GM12878 (cell line): Measurements from ENCODE around the gene SCYGR2. TPM values are rescaled to one million over a fixed set of nuclear protein-coding genes. Genes with fewer than 3 reads are reported as not detected.

ENCODE experiments used
- ATAC-seq: fragments of 200-7000 bp; cut with Tn5 transposase; 3 replicates; pipeline ENCODE4 v1.9.1; 2020; ENCODE audit warnings: mild to moderate bottlenecking, moderate library complexity
- BruUV-seq: library from RNA; stranded (reverse); fragments of 400-500 nt; replicated peaks from 2 replicates; lab custom pipeline; 2021; lab: Mats Ljungman, UMichigan
- CTCF ChIA-PET: fragments of 300-600 bp; sonication (Branson Sonifier 250); formaldehyde crosslinking; extraction: SDS; loops from one replicate; lab custom pipeline; 2021; ENCODE audit warnings: inconsistent platforms; lab: Yijun Ruan, JAX
- POLR2A ChIA-PET: fragments of 350-600 bp; formaldehyde crosslinking; extraction: SDS; loops from one replicate; lab custom pipeline; 2021; ENCODE audit warnings: inconsistent platforms; lab: Charles Lee
- RAD21 ChIA-PET: fragments of 300-600 bp; sonication (Branson Sonifier 250); formaldehyde crosslinking; loops from one replicate; lab custom pipeline; 2023; ENCODE audit warnings: antibody characterized with exemption; ENCODE audit not compliant: unreplicated experiment; lab: Charles Lee
- SMC1A ChIA-PET: fragments of 300-600 bp; sonication (Branson Sonifier 250); formaldehyde crosslinking; loops from one replicate; lab custom pipeline; 2023; ENCODE audit not compliant: unreplicated experiment, uncharacterized antibody; lab: Charles Lee
- DNase-seq: peaks from one replicate; pipeline ENCODE4 v3.0.0-alpha.2; 2011; ENCODE audit warnings: low read depth, low spot score
- FAIRE-seq: peaks from 3 replicates; lab custom pipeline; 2011; peaks lifted over from hg19 to GRCh38; lab: Jason Lieb, UNC
- H2AFZ ChIP-seq: 2 replicates; pipeline ENCODE4 v1.6.0; 2011; ENCODE audit warnings: low read depth, low read length, control low read depth; ENCODE audit not compliant: control insufficient read depth
- H3K27ac ChIP-seq: 2 replicates; pipeline ENCODE4 v1.5.1; 2011; ENCODE audit warnings: control low read depth; ENCODE audit not compliant: control insufficient read depth, insufficient read depth
- H3K27me3 ChIP-seq, 2 experiments: replicated peaks in 1 of 2; 2 replicates each; pipeline versions ENCODE4 v1.6.0 to v1.6.1; 2011; ENCODE audit warnings: low read length in 1 of 2; ENCODE audit not compliant: control insufficient read depth in 2 of 2, insufficient read depth in 2 of 2
- H3K36me3 ChIP-seq, 2 experiments: 2 replicates each; pipeline ENCODE4 v1.5.1; 2011; ENCODE audit warnings: low read length in 1 of 2; ENCODE audit not compliant: control insufficient read depth in 2 of 2, insufficient read depth in 2 of 2
- H3K4me1 ChIP-seq: 2 replicates; pipeline ENCODE4 v1.6.1; 2011; ENCODE audit warnings: mild to moderate bottlenecking, low read length, moderate library complexity, mixed read lengths; ENCODE audit not compliant: control insufficient read depth, insufficient read depth
- H3K4me2 ChIP-seq: 2 replicates; pipeline ENCODE4 v1.6.0; 2011; ENCODE audit warnings: control low read depth; ENCODE audit not compliant: control insufficient read depth, insufficient read depth
- H3K4me3 ChIP-seq: fragments of 200-600 bp; sonication (generic); 2 replicates; pipeline ENCODE4 v1.5.1; 2016
- H3K79me2 ChIP-seq: 2 replicates; pipeline ENCODE4 v1.6.0; 2011; ENCODE audit warnings: low read length; ENCODE audit not compliant: control insufficient read depth, insufficient read depth
- H3K9ac ChIP-seq: 2 replicates; pipeline ENCODE4 v1.8.0; 2011; ENCODE audit warnings: low read length, control low read depth, mixed read lengths; ENCODE audit not compliant: control insufficient read depth, insufficient read depth
- H3K9me3 ChIP-seq: replicated peaks from 3 replicates; pipeline ENCODE4 v1.5.1; 2011; ENCODE audit warnings: mild to moderate bottlenecking, low read length; ENCODE audit not compliant: control insufficient read depth, insufficient read depth
- H4K20me1 ChIP-seq: 2 replicates; pipeline ENCODE4 v1.6.0; 2011; ENCODE audit not compliant: control insufficient read depth, insufficient read depth
- CEBPB ChIP-seq, 2 experiments: fragments of 150-350 bp in 1 of 2; IDR thresholded peaks; 2 replicates each; pipeline ENCODE4 v1.6.1; 2012 to 2014; ENCODE audit warnings: low read depth in 2 of 2, low read length in 2 of 2, borderline replicate concordance in 1 of 2, inconsistent platforms in 1 of 2
- MTA3 ChIP-seq: IDR thresholded peaks from 2 replicates; pipeline ENCODE4 v1.6.1; 2012; ENCODE audit warnings: low read length, inconsistent platforms, borderline replicate concordance
- NR2C2 ChIP-seq: IDR thresholded peaks from 2 replicates; pipeline ENCODE4 v1.6.1; 2011; ENCODE audit warnings: borderline replicate concordance, low read depth; ENCODE audit not compliant: control insufficient read depth, insufficient read length
- RUNX3 ChIP-seq: IDR thresholded peaks from 2 replicates; pipeline ENCODE4 v1.6.1; 2012; ENCODE audit warnings: low read length, inconsistent platforms
- ZNF217 ChIP-seq: fragments of 450-650 bp; IDR thresholded peaks from 2 replicates; pipeline ENCODE4 v1.6.1; 2017; ENCODE audit warnings: antibody characterized with exemption, mild to moderate bottlenecking
- WGBS: methylation state at CpG from one replicate; pipeline ENCODE4 v1.1.6; 2016; ENCODE audit warnings: low lambda C conversion rate; ENCODE audit not compliant: insufficient replicate concordance, insufficient coverage; ENCODE audit errors: missing lambda C conversion rate; 5-methylcytosine and 5-hydroxymethylcytosine counted together
- in situ Hi-C: fragments of 300-500 bp; cut with MboI; formaldehyde crosslinking; loops from 9 replicates; pipeline ENCODE4 v1.14.3; 2018; ENCODE audit warnings: mixed read lengths
- intact Hi-C: fragments of 100-400 bp; cut with micrococcal nuclease; formaldehyde crosslinking; loops from one replicate; pipeline ENCODE4 v1.14.2; 2022; ENCODE audit not compliant: unreplicated experiment
- polyA plus RNA-seq, 11 experiments: library from polyadenylated mRNA; depleted of rRNA in 4 of 11; unstranded in 6 of 11; stranded (reverse) in 5 of 11; fragments of >200 nt; fragmentation: Nextera tagmentation in 4 of 11; fragmentation: Illumina TruSeq in 1 of 11; extraction: Ambion mirVana in 4 of 11; extraction: Trizol in 1 of 11; gene quantifications; 1 replicate in 1 of 11; 2 replicates in 10 of 11; pipeline versions ENCODE4 v1.2.1 to v1.2.3, GENCODE V29; 2011 to 2016; ENCODE audit warnings: inconsistent platforms in 2 of 11, missing spikeins in 2 of 11, low read depth in 1 of 11
- total RNA-seq, 4 experiments: library from RNA; depleted of rRNA in 3 of 4; stranded (reverse); fragments of >200 nt in 3 of 4; fragmentation: Illumina TruSeq in 1 of 4; extraction: Trizol in 1 of 4; gene quantifications; 2 replicates each; pipeline versions ENCODE4 v1.2.1 to v1.2.3, GENCODE V29; 2013 to 2021
- TF ChIP-seq, protein P1 (sequence below): fragments of 450-650 bp; IDR thresholded peaks from 2 replicates; pipeline ENCODE4 v1.6.1; 2017; ENCODE audit warnings: mild to moderate bottlenecking, low read depth, inconsistent platforms; ENCODE audit not compliant: poor library complexity, severe bottlenecking
- TF ChIP-seq, protein P2 (sequence below): fragments of 150-350 bp; IDR thresholded peaks from 2 replicates; pipeline ENCODE4 v1.6.1; 2016; ENCODE audit warnings: low read depth, low read length
- TF ChIP-seq, protein P3 (sequence below): IDR thresholded peaks from 2 replicates; pipeline ENCODE4 v1.6.1; 2012; ENCODE audit warnings: low read depth, low read length, improper control_type of control experiment

Gene SCYGR2
- total and polyA plus RNA-seq, 10 of the 15 experiments (the other 5 are each of a cell fraction or from before 2014, with no cell fraction given): not detected

DNA sequence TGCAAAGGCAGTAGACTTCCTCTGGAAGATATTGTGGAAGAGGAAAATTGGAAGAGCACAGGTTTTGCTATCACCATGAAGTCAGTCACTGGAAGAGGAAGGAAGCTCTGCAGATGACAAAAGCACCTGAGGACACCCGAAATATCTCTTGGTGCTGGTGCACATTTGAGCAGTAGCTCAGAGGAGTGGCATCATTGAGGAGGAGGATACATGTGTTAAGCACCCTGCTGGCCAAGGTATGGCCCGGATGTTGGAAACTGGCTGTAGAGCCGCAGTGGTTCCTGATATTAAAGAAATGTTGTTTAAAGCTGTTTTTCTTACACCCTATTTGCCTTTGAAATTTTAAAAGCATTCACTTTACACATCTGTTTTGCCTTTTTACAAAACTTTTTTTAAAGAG is 32.7 kb upstream of the SCYGR2 start (continued):
- TF ChIP-seq, protein P1, sequence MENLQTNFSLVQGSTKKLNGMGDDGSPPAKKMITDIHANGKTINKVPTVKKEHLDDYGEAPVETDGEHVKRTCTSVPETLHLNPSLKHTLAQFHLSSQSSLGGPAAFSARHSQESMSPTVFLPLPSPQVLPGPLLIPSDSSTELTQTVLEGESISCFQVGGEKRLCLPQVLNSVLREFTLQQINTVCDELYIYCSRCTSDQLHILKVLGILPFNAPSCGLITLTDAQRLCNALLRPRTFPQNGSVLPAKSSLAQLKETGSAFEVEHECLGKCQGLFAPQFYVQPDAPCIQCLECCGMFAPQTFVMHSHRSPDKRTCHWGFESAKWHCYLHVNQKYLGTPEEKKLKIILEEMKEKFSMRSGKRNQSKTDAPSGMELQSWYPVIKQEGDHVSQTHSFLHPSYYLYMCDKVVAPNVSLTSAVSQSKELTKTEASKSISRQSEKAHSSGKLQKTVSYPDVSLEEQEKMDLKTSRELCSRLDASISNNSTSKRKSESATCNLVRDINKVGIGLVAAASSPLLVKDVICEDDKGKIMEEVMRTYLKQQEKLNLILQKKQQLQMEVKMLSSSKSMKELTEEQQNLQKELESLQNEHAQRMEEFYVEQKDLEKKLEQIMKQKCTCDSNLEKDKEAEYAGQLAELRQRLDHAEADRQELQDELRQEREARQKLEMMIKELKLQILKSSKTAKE: no peak
- TF ChIP-seq, protein P2, sequence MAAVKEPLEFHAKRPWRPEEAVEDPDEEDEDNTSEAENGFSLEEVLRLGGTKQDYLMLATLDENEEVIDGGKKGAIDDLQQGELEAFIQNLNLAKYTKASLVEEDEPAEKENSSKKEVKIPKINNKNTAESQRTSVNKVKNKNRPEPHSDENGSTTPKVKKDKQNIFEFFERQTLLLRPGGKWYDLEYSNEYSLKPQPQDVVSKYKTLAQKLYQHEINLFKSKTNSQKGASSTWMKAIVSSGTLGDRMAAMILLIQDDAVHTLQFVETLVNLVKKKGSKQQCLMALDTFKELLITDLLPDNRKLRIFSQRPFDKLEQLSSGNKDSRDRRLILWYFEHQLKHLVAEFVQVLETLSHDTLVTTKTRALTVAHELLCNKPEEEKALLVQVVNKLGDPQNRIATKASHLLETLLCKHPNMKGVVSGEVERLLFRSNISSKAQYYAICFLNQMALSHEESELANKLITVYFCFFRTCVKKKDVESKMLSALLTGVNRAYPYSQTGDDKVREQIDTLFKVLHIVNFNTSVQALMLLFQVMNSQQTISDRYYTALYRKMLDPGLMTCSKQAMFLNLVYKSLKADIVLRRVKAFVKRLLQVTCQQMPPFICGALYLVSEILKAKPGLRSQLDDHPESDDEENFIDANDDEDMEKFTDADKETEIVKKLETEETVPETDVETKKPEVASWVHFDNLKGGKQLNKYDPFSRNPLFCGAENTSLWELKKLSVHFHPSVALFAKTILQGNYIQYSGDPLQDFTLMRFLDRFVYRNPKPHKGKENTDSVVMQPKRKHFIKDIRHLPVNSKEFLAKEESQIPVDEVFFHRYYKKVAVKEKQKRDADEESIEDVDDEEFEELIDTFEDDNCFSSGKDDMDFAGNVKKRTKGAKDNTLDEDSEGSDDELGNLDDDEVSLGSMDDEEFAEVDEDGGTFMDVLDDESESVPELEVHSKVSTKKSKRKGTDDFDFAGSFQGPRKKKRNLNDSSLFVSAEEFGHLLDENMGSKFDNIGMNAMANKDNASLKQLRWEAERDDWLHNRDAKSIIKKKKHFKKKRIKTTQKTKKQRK: no peak
- TF ChIP-seq NR2C2: no peak
- no peak for TF ChIP-seq CEBPB (IDR thresholded peaks at IDR 0.05; ENCODE audit: borderline replicate concordance in 1 of 2, low read depth in 2 of 2, low read length in 2 of 2)
- no peak for TF ChIP-seq ZNF217
- no peak for TF ChIP-seq RUNX3

DNA sequence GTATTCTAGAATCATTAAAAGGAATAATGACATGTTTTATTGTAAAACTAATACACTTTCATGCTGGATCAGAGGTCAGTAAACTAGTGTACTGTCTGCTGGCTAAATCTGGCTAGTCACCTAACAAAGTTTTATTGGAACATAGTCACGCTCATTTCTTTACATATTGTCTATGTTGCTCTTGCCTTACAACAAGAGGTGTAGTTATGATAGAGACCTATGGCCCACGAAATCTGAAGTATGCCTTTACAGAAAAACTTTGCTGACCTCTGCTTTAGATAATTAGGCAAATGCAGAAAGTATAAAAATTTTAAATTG is 29.9 kb upstream of the SCYGR2 start:
- no peak overlapping the region for H3K4me3 ChIP-seq
- TF ChIP-seq, protein P3, sequence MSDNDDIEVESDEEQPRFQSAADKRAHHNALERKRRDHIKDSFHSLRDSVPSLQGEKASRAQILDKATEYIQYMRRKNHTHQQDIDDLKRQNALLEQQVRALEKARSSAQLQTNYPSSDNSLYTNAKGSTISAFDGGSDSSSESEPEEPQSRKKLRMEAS: no peak
- TF ChIP-seq MTA3: peak; percentile 11; the same call in 1 of the 2 replicates
- TF ChIP-seq, all 136 proteins: peak for 1
- Histone ChIP-seq H4K20me1 (no peaks in the 10 kb centered on the region), H3K79me2 (no peaks in the 10 kb centered on the region), H3K27ac (no peak overlapping the region), H3K4me2 (no peak overlapping the region), H3K27me3 (no peaks in the 10 kb centered on the region), H3K36me3 (no peaks in the 10 kb centered on the region), H3K4me1 (no peaks in the 10 kb centered on the region), H3K9ac (no peak overlapping the region), H2AFZ (no peak overlapping the region), H3K9me3 (no peaks in the 10 kb centered on the region)
- POLR2A ChIA-PET: no interaction called here
- WGBS: 50% methylated on average over 2 of the region's 2 CpGs
- FAIRE-seq: no peak
- SMC1A ChIA-PET: no interaction called here
- no peak for DNase-seq
- no TSS peak for BruUV-seq
- in situ Hi-C loops (no loop called here), intact Hi-C loops (no loop called here)
- ATAC-seq: no peak
- CTCF ChIA-PET: interaction anchor here (3.9 kb wide), 1 partner anchor 162 kb away, joined by 28 read pairs; no protein-coding TSS in a partner anchor
- RAD21 ChIA-PET: no interaction called here
